SK-N-SH (cell line): ENCODE data around the gene CRB2. TPM values are rescaled to one million over a fixed set of nuclear protein-coding genes. Genes with fewer than 3 reads are reported as not detected.

Experiments
- CTCF ChIA-PET: fragments of 300-600, 350-600 bp; formaldehyde crosslinking; extraction: SDS; loops from one replicate; lab custom pipeline; 2021; lab: Yijun Ruan, JAX
- POLR2A ChIA-PET: fragments of 350-600 bp; sonication (Branson Sonifier 250); formaldehyde crosslinking; extraction: SDS; loops from one replicate; lab custom pipeline; 2020; ENCODE audit warnings: antibody characterized with exemption, inconsistent platforms; lab: Yijun Ruan, JAX
- DNase-seq: peaks from one replicate; pipeline ENCODE4 v3.0.0; 2012
- H2AFZ ChIP-seq: fragments of 200-600 bp; sonication (generic); 2 replicates; pipeline ENCODE4 v1.8.1; 2016; ENCODE audit warnings: antibody characterized with exemption, mild to moderate bottlenecking, low read depth
- H3F3A ChIP-seq: fragments of 200-600 bp; sonication (generic); replicated peaks from 2 replicates; pipeline ENCODE3; 2016; ENCODE audit warnings: antibody characterized with exemption, mild to moderate bottlenecking; ENCODE audit not compliant: insufficient read depth
- H3K27ac ChIP-seq, 2 experiments: fragments of 200-500 bp in 1 of 2; fragments of 200-600 bp in 1 of 2; sonication (Bioruptor generic) in 1 of 2; sonication (generic), shearing (Covaris generic) in 1 of 2; 2 replicates each; pipeline versions ENCODE4 v1.5.1 to v1.6.1; 2014 to 2016; ENCODE audit warnings: low read depth in 2 of 2, inconsistent platforms in 1 of 2, low read length in 1 of 2, mild to moderate bottlenecking in 1 of 2, mixed read lengths in 1 of 2
- H3K27me3 ChIP-seq: fragments of 200-600 bp; sonication (generic), shearing (Covaris generic); 2 replicates; pipeline ENCODE4 v1.6.1; 2016; ENCODE audit warnings: mixed run types; ENCODE audit not compliant: insufficient read depth
- H3K36me3 ChIP-seq, 2 experiments: fragments of 200-500 bp in 1 of 2; fragments of 200-600 bp in 1 of 2; sonication (Bioruptor generic) in 1 of 2; sonication (generic) in 1 of 2; replicated peaks in 1 of 2; 2 replicates each; pipeline versions ENCODE3 to v1.5.1; 2014 to 2016; ENCODE audit warnings: low read length in 1 of 2, mild to moderate bottlenecking in 1 of 2; ENCODE audit not compliant: insufficient read depth in 2 of 2, control insufficient read depth in 1 of 2
- H3K4me1 ChIP-seq, 2 experiments: fragments of 200-500 bp in 1 of 2; fragments of 200-600 bp in 1 of 2; sonication (Bioruptor generic) in 1 of 2; sonication (generic), shearing (Covaris generic) in 1 of 2; 2 replicates each; pipeline versions ENCODE4 v1.5.1 to v1.6.1; 2014 to 2016; ENCODE audit warnings: low read depth in 1 of 2, low read length in 1 of 2, mixed run types in 1 of 2; ENCODE audit not compliant: insufficient read depth in 2 of 2, control insufficient read depth in 1 of 2
- H3K4me2 ChIP-seq: fragments of 200-600 bp; sonication (generic), shearing (Covaris generic); 2 replicates; pipeline ENCODE4 v1.6.1; 2017; ENCODE audit warnings: mixed run types
- H3K4me3 ChIP-seq, 2 experiments: fragments of 200-500 bp in 1 of 2; fragments of 200-600 bp in 1 of 2; sonication (Bioruptor generic) in 1 of 2; sonication (generic), shearing (Covaris generic) in 1 of 2; 2 replicates each; pipeline versions ENCODE4 v1.5.1 to v1.8.1; 2014 to 2016; ENCODE audit warnings: low read depth in 2 of 2, inconsistent platforms in 1 of 2, low read length in 1 of 2, mild to moderate bottlenecking in 1 of 2, mixed read lengths in 1 of 2, moderate library complexity in 1 of 2
- H3K79me2 ChIP-seq: fragments of 200-600 bp; sonication (generic); 2 replicates; pipeline ENCODE4 v1.8.1; 2017; ENCODE audit warnings: mild to moderate bottlenecking; ENCODE audit not compliant: insufficient read depth
- H3K9ac ChIP-seq: fragments of 200-600 bp; sonication (generic); 2 replicates; pipeline ENCODE4 v1.6.1; 2017; ENCODE audit warnings: mixed run types
- H3K9me2 ChIP-seq: fragments of 200-600 bp; sonication (generic); 2 replicates; pipeline ENCODE4 v1.6.1; 2017; ENCODE audit warnings: mixed run types
- H3K9me3 ChIP-seq: fragments of 200-600 bp; sonication (generic); 2 replicates; pipeline ENCODE4 v1.6.1; 2017; ENCODE audit warnings: mixed run types, mild to moderate bottlenecking, moderate library complexity
- H4K20me1 ChIP-seq: fragments of 200-600 bp; sonication (generic); 2 replicates; pipeline ENCODE4 v1.6.1; 2017; ENCODE audit warnings: mild to moderate bottlenecking, mixed run types; ENCODE audit not compliant: insufficient read depth
- JUND ChIP-seq: IDR thresholded peaks from 2 replicates; pipeline ENCODE4 v1.4.0; 2012
- NRF1 ChIP-seq: IDR thresholded peaks from 2 replicates; pipeline ENCODE4 v1.6.1; 2012; ENCODE audit warnings: low read depth, mild to moderate bottlenecking, low read length
- RAD21 ChIP-seq: IDR thresholded peaks from 2 replicates; pipeline ENCODE4 v1.6.1; 2012; ENCODE audit warnings: mild to moderate bottlenecking, low read length
- REST ChIP-seq: IDR thresholded peaks from 2 replicates; pipeline ENCODE4 v1.6.1; 2012; ENCODE audit warnings: mild to moderate bottlenecking, low read depth, low read length, moderate library complexity
- SIN3A ChIP-seq: IDR thresholded peaks from 2 replicates; pipeline ENCODE4 v1.6.1; 2012; ENCODE audit warnings: low read depth, mild to moderate bottlenecking, low read length, moderate library complexity, borderline replicate concordance
- TEAD4 ChIP-seq: IDR thresholded peaks from 2 replicates; pipeline ENCODE4 v1.4.0; 2012; ENCODE audit warnings: mild to moderate bottlenecking, borderline replicate concordance; ENCODE audit not compliant: insufficient read depth
- whole genome bisulfite sequencing: methylation state at CpG from one replicate; pipeline ENCODE4 v1.1.6; 2017; ENCODE audit warnings: low lambda C conversion rate; 5-methylcytosine and 5-hydroxymethylcytosine counted together
- polyA plus RNA-seq, 3 experiments: library from polyadenylated mRNA; depleted of rRNA; stranded (reverse); fragments of >200 nt; gene quantifications; 2 replicates each; pipeline ENCODE4 v1.2.3, GENCODE V29; 2012
- TF ChIP-seq, protein P1 (sequence below): IDR thresholded peaks from 2 replicates; pipeline ENCODE4 v1.4.0; 2012; ENCODE audit warnings: low read depth, borderline replicate concordance

CRB2 gene
- polyA plus RNA-seq, 1 of the 3 experiments (the other 2 are of a cell fraction): not detected

GRCh38 chr9:123327697-123328100 is 28.3 kb upstream of the CRB2 start (continued):
- TF ChIP-seq REST (no peak), TEAD4 (no peak)

DNA sequence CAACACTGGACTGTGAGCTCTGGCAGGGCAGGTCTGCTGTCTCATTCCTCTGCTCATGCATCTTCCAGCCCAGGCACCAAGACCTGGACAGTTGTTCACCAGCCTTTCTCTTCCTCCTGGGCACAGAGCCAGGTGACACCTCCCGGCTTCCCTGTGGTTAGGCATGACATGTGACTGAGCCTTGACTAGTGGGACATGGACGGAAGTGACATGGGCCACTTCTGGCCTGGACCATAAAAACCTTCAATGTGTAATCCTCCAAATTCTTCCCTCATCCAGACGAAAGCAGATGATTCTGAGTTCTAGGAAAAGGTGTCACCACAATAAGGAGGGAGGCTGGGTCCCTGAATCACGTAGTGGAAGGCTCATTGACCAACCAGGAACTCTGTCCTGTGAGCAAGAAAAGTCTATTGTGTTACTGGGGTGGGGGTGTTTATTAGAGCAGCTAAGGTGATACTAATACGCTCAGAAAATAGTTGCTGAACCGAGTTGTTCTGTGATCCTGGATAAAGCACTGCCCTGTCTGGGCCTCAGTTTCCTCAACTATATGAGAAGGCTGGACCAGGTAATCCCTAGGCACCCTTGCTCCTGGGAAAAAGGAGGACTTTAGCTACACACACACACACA is 26.6 kb upstream of the CRB2 start:
- H2AFZ ChIP-seq: no peak overlapping the region
- H3K9me3 ChIP-seq: no peaks in the 10 kb centered on the region
- no peaks in the 10 kb centered on the region for H3K36me3 ChIP-seq
- H3K4me2 ChIP-seq: no peak overlapping the region
- no peak overlapping the region for H3K4me3 ChIP-seq
- no peaks in the 10 kb centered on the region for H3F3A ChIP-seq
- no peak overlapping the region for H3K27ac ChIP-seq
- DNase-seq: no peak
- ChIA-PET POLR2A (no interaction called here), CTCF (interaction anchor here (1.1 to 4.0 kb wide), 2 partner anchors 17 to 20 kb away, joined by 3 to 17 read pairs; no protein-coding TSS in a partner anchor)
- no peak overlapping the region for H3K9ac ChIP-seq
- H3K27me3 ChIP-seq: no peaks in the 10 kb centered on the region
- H4K20me1 ChIP-seq: no peaks in the 10 kb centered on the region
- peaks cover 0 to 3% of the 10 kb centered on the region in 2 experiments; a peak in 1 of 4 replicates for H3K4me1 ChIP-seq
- H3K79me2 ChIP-seq: no peaks in the 10 kb centered on the region
- 51% methylated on average over 6 of the region's 6 CpGs for WGBS
- no peaks in the 10 kb centered on the region for H3K9me2 ChIP-seq
- TF ChIP-seq JUND (no peak), SIN3A (no peak), RAD21 (no peak), NRF1 (no peak)
- TF ChIP-seq, protein P1, sequence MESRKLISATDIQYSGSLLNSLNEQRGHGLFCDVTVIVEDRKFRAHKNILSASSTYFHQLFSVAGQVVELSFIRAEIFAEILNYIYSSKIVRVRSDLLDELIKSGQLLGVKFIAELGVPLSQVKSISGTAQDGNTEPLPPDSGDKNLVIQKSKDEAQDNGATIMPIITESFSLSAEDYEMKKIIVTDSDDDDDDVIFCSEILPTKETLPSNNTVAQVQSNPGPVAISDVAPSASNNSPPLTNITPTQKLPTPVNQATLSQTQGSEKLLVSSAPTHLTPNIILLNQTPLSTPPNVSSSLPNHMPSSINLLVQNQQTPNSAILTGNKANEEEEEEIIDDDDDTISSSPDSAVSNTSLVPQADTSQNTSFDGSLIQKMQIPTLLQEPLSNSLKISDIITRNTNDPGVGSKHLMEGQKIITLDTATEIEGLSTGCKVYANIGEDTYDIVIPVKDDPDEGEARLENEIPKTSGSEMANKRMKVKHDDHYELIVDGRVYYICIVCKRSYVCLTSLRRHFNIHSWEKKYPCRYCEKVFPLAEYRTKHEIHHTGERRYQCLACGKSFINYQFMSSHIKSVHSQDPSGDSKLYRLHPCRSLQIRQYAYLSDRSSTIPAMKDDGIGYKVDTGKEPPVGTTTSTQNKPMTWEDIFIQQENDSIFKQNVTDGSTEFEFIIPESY: no peak
- TF ChIP-seq, all 33 proteins: peak for 0
